ENCODE measurements around the gene ZNF410.
A peak's percentile ranks its signal among the peaks of the same experiment; 100 is the strongest.
"Not testable (repeated sequence)": the region's sequence is repeated elsewhere in the genome, so short reads cannot be mapped to it uniquely, and the experiment has no call there.

Gene ZNF410

DNA sequence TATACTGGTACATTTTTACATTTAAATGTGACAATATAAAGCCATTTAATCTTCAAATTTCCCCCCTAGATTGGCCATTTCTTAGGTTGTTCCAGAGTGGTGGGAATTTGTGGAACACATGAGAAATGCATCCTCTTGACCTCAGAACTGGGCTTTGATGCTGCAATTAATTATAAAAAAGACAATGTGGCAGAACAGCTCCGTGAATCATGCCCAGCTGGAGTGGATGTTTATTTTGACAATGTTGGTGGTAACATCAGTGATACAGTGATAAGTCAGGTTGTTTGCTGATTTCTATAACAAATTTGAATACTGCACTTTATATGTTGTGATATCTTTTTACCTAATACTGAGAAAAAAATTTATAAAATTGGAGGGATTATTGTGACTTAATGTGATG lies 7.6 kb upstream of the ZNF410 start:
- Histone ChIP-seq H3K27ac (no peak overlapping the region), H3K4me3 (no peak overlapping the region)

DNA sequence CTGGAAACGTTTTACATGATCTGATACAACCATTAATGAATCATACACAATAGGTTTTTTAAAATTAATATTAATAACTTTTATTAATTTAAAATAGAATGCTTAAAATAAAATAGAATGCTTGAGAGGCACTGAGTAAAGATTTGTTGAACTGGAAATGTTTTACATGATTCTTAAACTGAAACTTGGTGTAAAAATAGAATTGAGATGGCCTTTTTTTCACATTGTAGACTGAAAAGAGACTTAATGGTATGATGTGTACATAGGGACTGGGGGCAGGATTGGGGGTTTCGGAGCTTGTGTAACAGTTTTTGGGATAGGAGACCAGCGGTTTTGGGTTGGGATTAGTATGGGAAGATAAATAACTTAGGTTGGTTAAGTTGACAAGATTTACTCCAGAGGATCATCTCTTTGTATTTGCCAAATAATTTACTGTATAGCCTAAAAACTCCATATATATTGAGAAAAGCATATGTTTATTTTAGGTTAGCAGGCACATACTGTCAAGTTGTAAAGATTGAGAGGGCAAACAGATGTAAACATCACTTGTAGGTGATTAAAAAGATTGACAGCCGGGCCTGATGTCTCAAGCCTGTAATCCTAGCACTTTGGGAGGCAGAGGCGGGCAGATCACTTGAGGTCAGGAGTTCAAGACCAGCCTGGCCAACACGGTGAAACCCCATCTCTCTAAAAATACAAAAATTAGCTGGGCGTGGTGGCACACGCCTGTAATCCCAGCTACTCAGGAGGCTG lies 2.0 kb upstream of the ZNF410 start:
- peak overlapping the region in 6 of 21 experiments; percentile 28 to 99 (median 70) for H3K27ac ChIP-seq
- H3K4me3 ChIP-seq: no peak overlapping the region

DNA sequence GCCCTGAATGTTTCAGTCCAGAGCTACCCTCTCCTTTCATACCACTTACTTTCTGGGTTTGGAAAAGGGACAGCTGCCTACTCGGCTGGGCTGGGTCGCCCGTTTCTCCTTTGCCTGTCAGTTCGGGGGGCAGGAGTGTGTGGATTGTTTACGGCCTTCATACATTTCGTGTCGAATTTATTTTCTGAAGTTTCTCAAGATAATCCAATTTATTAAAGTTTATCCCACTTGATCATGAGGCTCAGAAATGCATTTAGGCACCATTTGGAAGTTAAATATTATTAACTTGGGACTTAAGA lies 608 bp downstream of the ZNF410 start:
- H3K4me3 ChIP-seq: peak overlapping the region; percentile 74 to 98 (median 83)
- peak overlapping the region; percentile 66 to 99 (median 95) for H3K27ac ChIP-seq

DNA sequence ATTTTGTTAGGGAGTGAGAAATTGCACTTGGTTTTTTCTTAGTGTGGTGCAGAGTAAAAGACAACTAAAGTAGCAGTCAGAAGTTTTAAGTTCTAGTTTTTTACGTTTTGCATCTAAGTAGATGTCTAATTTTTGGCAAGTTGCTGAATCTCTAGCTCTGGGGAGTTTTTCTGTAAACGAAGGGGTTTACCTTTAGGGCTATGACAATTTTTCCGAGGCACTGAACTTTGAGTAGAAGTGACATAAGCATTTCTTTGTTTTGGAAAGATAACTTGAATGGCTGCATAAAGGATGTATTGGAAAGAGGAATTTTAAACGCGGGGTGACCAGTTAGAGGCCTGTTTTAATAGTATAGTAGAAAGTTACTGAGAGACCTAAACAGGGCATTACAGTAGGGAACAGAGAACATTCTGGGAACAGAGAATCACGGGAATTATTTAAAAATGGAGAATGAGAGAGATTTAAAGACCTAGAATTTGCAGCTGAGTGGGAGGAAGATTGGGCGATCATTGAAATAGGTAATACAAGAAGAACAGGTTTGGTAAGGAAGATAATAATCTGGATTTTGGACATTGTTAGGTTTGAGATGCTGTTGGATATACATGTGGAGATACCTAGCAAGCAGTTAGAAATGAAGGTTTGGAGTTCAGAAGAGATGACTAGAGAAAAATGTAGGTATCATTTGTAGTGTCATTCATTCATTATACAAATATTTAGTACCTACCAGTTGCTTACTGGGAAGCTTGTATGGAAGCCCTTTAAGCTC lies 1.2 kb downstream of the ZNF410 start:
- Histone ChIP-seq H3K27ac (peak overlapping the region in 18 of 21 experiments; percentile 42 to 99 (median 96)), H3K4me3 (peak overlapping the region; percentile 74 to 98 (median 83))

- peak overlapping the region in 4 of 7 experiments; percentile 7 to 90 (median 78) for H3K4me3 ChIP-seq
- peak overlapping the region in 7 of 21 experiments; percentile 7 to 99 (median 44) for H3K27ac ChIP-seq
Measured at GRCh38 chr14:73888460-73888725, 1.7 kb downstream of the ZNF410 start.

GRCh38 chr14:73888971-73889370 lies 2.3 kb downstream of the ZNF410 start:
- Histone ChIP-seq H3K27ac (peak overlapping the region in 3 of 21 experiments; percentile 6 to 11 (median 7)), H3K4me3 (peak overlapping the region in 1 of 7 experiments; percentile 83)

DNA sequence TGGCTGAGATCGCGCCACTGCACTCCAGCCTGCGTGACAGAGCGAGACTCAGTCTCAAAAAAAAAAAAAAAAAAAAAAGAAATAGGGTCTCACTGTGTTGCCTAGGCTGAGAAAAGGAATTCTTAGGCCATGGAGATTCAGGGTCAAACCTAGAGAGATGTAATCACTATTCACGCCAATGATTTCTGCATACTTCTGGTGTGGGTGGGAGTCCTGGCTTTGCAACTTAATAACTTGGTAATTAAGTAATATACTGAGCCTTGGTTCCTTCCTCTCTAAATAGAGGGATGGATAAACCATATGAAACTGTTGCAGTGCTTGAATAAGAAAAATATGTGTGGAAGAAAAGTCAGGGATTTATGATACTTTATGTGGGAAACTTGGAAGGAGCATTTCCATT lies 2.7 kb downstream of the ZNF410 start:
- peak overlapping the region in 1 of 7 experiments; percentile 83 for H3K4me3 ChIP-seq
- no peak overlapping the region for H3K27ac ChIP-seq

- not testable (repeated sequence) for H3K27ac ChIP-seq, H3K4me3 ChIP-seq
Measured at GRCh38 chr14:73894180-73894687, 7.6 kb downstream of the ZNF410 start.

DNA sequence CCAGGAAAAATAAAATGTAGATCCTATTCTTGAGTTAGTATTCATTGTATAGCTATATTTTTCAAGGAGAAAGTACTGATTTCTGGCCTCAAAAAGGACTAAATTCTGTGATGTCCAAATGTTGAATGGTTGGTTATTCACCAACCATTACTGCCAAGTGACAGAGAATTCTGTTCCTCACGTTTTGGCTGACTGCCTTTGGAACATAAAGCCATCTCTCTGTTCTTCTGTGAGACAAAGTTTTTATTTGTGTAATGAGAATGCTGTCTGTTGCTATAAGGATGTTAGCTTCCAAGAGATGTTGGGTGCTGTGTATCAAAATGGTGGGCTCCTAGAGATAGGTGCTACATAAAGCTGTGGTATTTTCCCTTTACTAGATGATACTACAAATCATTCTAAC lies 9.3 kb downstream of the ZNF410 start:
- Histone ChIP-seq H3K27ac (peak overlapping the region in 1 of 21 experiments; percentile 5), H3K4me3 (no peak overlapping the region)

GRCh38 chr14:73896521-73896920 lies 9.9 kb downstream of the ZNF410 start:
- peak overlapping the region in 1 of 21 experiments; percentile 32 for H3K27ac ChIP-seq

GRCh38 chr14:73903028-73903427 lies 16.4 kb downstream of the ZNF410 start:
- Histone ChIP-seq H3K4me3 (no peak overlapping the region), H3K27ac (no peak overlapping the region)

More at GRCh38 chr14:73896521-73896920, 9.9 kb downstream of the ZNF410 start:
- H3K4me3 ChIP-seq: no peak overlapping the region

DNA sequence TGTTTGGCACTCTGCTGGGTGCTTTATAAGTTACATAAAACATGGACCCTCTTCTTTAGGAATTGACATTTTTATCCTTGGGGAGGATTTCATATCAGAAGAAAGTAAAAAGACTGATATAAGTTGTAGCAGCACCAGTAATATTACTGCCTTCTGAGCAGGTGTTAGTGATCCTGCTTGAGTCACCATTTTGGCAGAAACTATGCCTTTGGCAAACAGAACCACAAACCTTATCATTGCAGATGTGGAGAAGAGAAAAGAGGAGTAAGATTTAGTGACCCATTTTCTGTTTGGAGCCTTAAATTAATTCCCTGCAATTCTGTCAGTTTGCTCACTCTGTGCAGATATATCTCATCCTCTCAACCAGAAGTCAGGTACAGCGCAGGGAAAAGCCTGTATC lies 23.0 kb downstream of the ZNF410 start:
- H3K27ac ChIP-seq: no peak overlapping the region
- H3K4me3 ChIP-seq: no peak overlapping the region

DNA sequence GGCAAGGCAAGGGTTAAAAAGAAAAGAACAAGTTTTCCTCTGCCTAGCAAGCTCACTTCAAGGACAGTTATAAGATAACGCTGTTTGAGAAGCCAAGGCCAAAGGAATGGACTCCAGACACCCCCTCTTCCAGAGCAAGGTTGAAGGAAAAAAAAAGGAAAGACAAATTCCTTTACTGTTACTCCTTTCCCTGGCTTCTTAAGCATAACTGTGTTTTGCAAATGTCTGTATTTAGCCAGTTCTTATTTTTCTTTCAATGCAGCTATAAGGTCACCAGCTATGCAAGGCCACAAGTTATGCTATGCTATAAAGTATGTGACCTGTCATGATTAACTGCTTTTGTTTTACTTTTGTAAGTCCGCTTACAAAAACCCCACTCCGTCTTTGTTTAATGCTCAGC lies 26.6 kb downstream of the ZNF410 start:
- H3K27ac ChIP-seq: no peak overlapping the region
- no peak overlapping the region for H3K4me3 ChIP-seq

DNA sequence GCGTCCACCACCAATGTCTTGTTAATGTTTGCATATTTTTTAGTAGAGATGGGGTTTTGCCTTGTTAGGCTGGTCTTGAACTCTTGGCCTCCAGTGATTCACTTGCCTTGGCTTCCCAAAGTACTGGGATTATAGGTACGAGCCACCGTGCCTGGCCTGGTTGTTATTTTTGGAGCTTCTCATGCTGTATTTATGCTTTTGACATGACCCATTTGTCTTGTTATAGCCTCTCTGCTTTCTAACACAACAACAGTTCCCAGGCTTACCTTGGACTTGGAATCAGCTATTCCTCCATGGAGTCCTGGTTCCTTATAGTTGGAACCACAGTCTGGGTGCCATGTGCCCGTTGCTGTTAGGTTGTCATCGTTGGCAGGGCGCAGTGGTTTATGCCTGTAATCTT lies 29.7 kb downstream of the ZNF410 start:
- H3K27ac ChIP-seq: no peak overlapping the region

DNA sequence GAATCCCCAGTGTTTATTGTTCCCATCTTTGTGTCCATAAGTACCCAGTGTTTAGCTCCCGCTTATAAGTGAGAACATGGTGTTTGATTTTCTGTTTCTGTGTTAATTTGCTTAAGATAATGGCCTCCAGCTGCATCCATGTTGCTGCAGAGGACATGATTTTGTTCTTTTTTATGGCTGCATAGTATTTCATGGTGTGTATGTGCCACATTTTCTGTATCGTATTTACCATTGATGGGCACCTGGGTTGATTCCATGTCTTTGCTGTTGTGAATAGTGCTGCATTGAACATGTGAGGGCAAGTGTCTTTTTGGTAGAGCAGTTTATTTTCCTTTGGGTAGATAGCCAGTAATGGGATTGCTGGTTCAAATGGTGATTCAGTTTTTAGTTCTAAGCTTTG lies 32.8 kb downstream of the ZNF410 start:
- not testable (repeated sequence) for H3K4me3 ChIP-seq, H3K27ac ChIP-seq

More for the DNA sequence above, 29.7 kb downstream of the ZNF410 start:
- H3K4me3 ChIP-seq: no peak overlapping the region

GRCh38 chr14:73924337-73924736 lies 37.7 kb downstream of the ZNF410 start:
- Histone ChIP-seq H3K27ac (no peak overlapping the region), H3K4me3 (no peak overlapping the region)

GRCh38 chr14:73935666-73936065 lies 49.0 kb downstream of the ZNF410 start:
- Histone ChIP-seq H3K4me3 (no peak overlapping the region), H3K27ac (no peak overlapping the region)

- H3K4me3 ChIP-seq: no peak overlapping the region
- no peak overlapping the region for H3K27ac ChIP-seq
Measured at GRCh38 chr14:73936548-73936947, 49.9 kb downstream of the ZNF410 start.

DNA sequence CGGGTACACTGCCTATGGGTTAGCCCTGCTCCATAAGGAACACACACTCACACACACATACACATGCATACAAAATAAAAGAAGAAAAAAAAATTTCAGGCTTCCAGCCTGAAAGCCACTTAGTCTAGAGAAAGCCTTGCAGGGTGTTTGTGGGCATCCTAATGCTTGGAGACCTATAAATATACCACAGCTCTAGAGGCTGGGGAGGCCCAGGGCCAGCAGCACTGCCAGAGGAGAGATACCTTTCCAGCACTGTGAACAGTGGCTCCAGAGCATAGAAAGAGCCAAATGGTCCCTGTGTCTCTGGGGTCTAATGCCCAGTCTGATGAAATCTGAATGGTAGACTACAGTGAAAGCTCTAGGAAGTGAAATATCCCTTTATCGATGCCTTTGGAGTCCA lies 50.4 kb downstream of the ZNF410 start:
- Histone ChIP-seq H3K27ac (no peak overlapping the region), H3K4me3 (no peak overlapping the region)

DNA sequence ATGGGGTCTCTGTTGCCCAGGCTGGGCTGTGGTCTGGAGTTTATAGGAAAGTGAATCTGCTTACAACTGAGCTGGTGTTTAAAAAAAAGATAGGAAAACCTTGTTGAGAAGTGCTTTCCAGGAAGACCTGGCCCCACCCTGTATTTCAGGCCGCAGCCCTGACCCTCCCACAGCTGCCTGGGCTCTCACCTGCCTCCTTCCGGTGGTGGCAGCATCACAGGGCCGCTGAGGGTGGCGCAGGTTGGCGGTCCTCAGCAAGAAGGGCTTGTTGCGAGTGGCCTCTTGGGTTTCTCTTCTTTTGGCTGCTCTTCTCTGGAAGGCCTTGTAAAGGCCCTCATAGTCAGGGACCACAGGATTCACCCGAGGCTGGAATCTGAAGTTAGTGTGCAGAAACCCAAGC lies 55.5 kb downstream of the ZNF410 start:
- Histone ChIP-seq H3K4me3 (no peak overlapping the region), H3K27ac (peak overlapping the region in 2 of 21 experiments; percentile 10 to 40)

- Histone ChIP-seq H3K4me3 (no peak overlapping the region), H3K27ac (peak overlapping the region in 1 of 21 experiments; percentile 31)
Measured at GRCh38 chr14:73943083-73943482, 56.4 kb downstream of the ZNF410 start.

All from skin epidermis (tissue), 12 donors.